ENCODE measurements around the gene GAB3. TPM values are rescaled to one million over a fixed set of nuclear protein-coding genes. Genes with fewer than 3 reads are reported as not detected.

The GAB3 gene
- total and polyA plus RNA-seq, 9 donors = 3.2 to 6.7 (median 5.2) TPM

DNA sequence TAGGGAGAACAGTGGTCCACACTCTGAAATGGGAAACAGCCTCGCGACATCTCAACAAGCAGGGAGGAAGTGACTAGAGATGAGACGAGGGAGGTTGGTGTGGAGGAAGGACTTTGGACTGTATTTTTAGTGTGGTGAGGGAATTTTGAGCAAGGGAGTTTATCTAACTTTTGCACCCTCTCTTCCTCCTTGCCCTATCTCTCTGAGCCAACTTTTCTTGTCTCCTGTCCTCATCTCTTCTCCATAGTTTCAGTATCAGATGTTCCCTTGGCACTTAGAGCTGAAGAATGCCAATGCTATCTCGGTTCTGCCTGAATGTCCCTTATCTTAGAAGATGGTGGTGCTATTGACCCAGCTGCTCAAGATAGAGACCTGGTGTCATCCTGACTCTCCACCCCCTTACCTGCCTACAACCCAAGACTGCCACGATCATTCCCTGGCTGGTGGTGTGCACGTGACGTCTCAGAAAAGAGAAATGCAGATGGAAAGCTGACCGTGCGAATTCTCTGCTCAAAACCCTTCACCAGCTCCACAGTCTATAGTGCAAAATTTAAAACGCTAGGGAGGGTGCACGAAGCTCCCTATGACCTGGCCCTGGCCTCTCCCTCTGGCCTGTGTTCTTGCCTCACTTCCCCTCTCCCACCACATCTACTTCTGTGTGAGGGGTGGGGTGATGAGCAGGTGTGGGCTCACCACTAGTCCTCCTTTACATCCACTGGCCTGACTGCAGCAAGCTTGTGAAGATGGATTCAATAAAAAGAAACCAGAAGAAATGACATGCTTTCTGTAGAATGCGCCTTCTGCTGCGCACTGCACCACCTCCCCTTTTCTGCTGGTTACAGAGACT lies 33.5 kb upstream of the GAB3 start:
- no peaks in the 10 kb centered on the region for H3K9me3 ChIP-seq (replicated peaks; ENCODE audit: control insufficient read depth, low read depth, low read length)
- no peaks in the 10 kb centered on the region for H3K27me3 ChIP-seq (ENCODE audit: control insufficient read depth, insufficient read depth, low read length)
- H3K36me3 ChIP-seq (ENCODE audit: control insufficient read depth, insufficient read depth, low read length) = no peaks in the 10 kb centered on the region
- H3K4me1 ChIP-seq (ENCODE audit: control insufficient read depth, insufficient read depth, low read length) = no peaks in the 10 kb centered on the region
- 92% methylated on average over 3 of the region's 13 CpGs for WGBS (ENCODE audit: insufficient coverage)
- no peak overlapping the region for H3K27ac ChIP-seq (ENCODE audit: low read length)
- DNase-seq = no peak
- H3K4me3 ChIP-seq (ENCODE audit: low read length) = no peak overlapping the region

- 67% methylated on average over 1 of the region's 9 CpGs for WGBS (ENCODE audit: insufficient coverage)
- peaks cover 8% of the 10 kb centered on the region for H3K36me3 ChIP-seq (ENCODE audit: control insufficient read depth, insufficient read depth, low read length)
These were observed 30.1 kb upstream of the GAB3 start for GRCh38 chrX:154780968-154781367.

GRCh38 chrX:154779261-154779660 lies 28.4 kb upstream of the GAB3 start:
- H3K27me3 ChIP-seq (ENCODE audit: control insufficient read depth, insufficient read depth, low read length) = no peaks in the 10 kb centered on the region
- no peak overlapping the region for H3K4me3 ChIP-seq (ENCODE audit: low read length)
- H3K27ac ChIP-seq (ENCODE audit: low read length) = no peak overlapping the region
- no peaks in the 10 kb centered on the region for H3K4me1 ChIP-seq (ENCODE audit: control insufficient read depth, insufficient read depth, low read length)
- no peak for DNase-seq
- peaks cover 25% of the 10 kb centered on the region for H3K36me3 ChIP-seq (ENCODE audit: control insufficient read depth, insufficient read depth, low read length)
- no peaks in the 10 kb centered on the region for H3K9me3 ChIP-seq (replicated peaks; ENCODE audit: control insufficient read depth, low read depth, low read length)
- 66% methylated on average over 3 of the region's 4 CpGs for WGBS (ENCODE audit: insufficient coverage)

More at GRCh38 chrX:154780968-154781367, 30.1 kb upstream of the GAB3 start:
- H3K4me3 ChIP-seq (ENCODE audit: low read length) = no peak overlapping the region
- H3K27ac ChIP-seq (ENCODE audit: low read length) = no peak overlapping the region
- no peak for DNase-seq
- no peaks in the 10 kb centered on the region for H3K9me3 ChIP-seq (replicated peaks; ENCODE audit: control insufficient read depth, low read depth, low read length)
- H3K4me1 ChIP-seq (ENCODE audit: control insufficient read depth, insufficient read depth, low read length) = no peaks in the 10 kb centered on the region
- no peaks in the 10 kb centered on the region for H3K27me3 ChIP-seq (ENCODE audit: control insufficient read depth, insufficient read depth, low read length)

DNA sequence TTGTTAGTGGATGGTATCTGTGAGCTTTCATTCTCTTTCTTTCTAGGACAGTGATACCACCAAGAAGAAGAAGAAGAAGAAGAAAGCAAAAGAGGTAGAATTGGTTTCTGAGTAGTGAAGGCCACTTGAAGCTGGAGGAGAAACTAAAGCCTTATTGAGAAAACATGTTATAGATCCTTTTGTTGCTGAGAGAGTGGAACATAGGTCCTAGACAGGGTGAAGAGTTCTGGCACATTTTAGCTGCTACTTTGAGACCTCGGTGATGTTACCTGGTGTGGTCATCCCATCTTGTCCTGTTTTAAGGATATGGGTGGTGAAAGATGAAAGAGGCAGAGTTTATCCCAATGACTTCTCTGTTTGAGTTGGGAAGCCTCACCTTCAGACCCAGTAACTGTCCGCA lies 25.9 kb upstream of the GAB3 start:
- H3K27ac ChIP-seq (ENCODE audit: low read length) = no peak overlapping the region
- H3K4me1 ChIP-seq (ENCODE audit: control insufficient read depth, insufficient read depth, low read length) = no peaks in the 10 kb centered on the region
- H3K9me3 ChIP-seq (replicated peaks; ENCODE audit: control insufficient read depth, low read depth, low read length) = no peaks in the 10 kb centered on the region
- WGBS (ENCODE audit: insufficient coverage) = 71% methylated on average over 1 of the region's 2 CpGs
- no peak overlapping the region for H3K4me3 ChIP-seq (ENCODE audit: low read length)
- peaks cover 31% of the 10 kb centered on the region for H3K36me3 ChIP-seq (ENCODE audit: control insufficient read depth, insufficient read depth, low read length)
- no peak for DNase-seq
- H3K27me3 ChIP-seq (ENCODE audit: control insufficient read depth, insufficient read depth, low read length) = no peaks in the 10 kb centered on the region

DNA sequence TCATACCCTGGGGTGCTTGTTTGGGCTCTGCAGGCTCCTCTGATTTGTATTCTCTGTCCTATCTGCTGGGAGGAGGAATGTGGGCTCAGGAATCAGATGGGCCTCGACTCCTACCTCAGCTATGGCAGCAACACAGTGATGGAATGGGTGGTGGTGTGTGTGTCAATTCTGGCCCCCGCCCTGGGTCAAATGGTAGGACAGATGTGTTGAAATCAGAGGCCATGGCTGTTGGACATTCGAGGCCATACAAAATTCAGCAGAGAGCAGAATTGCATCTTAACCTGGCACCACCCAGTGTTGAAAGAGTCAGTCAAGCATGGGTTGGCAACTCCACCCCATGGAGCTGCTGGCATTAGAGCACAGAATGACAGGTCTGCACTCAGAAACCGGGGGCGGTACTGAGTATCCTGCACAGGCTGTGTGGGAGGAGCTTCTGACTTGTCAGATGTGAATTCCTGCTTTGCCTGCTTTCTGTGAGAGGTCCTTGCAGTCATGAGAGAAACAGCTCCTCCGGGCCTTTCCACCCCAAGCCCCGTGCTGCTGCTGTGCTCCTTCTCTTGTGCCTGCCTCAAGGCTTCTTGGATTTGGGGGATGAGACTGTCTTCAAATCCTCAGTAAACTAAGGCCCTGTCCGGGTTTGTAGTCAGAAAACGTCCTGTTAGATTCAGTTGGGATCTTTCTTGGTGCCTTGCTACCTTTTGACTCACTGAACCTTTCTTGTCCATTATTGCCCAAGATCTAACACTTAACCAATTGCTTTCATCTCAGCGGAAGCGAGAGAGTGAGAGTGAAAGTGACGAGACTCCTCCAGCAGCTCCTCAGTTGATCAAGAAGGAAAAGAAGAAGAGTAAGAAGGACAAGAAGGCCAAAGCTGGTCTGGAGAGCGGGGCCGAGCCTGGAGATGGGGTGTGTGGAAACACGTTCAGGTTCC lies 24.8 kb upstream of the GAB3 start:
- H3K27me3 ChIP-seq (ENCODE audit: control insufficient read depth, insufficient read depth, low read length) = no peaks in the 10 kb centered on the region
- H3K27ac ChIP-seq (ENCODE audit: low read length) = no peak overlapping the region
- H3K9me3 ChIP-seq (replicated peaks; ENCODE audit: control insufficient read depth, low read depth, low read length) = no peaks in the 10 kb centered on the region
- peaks cover 35% of the 10 kb centered on the region for H3K36me3 ChIP-seq (ENCODE audit: control insufficient read depth, insufficient read depth, low read length)
- WGBS (ENCODE audit: insufficient coverage) = 66% methylated on average over 9 of the region's 15 CpGs
- H3K4me3 ChIP-seq (ENCODE audit: low read length) = no peak overlapping the region
- no peak for DNase-seq
- no peaks in the 10 kb centered on the region for H3K4me1 ChIP-seq (ENCODE audit: control insufficient read depth, insufficient read depth, low read length)

DNA sequence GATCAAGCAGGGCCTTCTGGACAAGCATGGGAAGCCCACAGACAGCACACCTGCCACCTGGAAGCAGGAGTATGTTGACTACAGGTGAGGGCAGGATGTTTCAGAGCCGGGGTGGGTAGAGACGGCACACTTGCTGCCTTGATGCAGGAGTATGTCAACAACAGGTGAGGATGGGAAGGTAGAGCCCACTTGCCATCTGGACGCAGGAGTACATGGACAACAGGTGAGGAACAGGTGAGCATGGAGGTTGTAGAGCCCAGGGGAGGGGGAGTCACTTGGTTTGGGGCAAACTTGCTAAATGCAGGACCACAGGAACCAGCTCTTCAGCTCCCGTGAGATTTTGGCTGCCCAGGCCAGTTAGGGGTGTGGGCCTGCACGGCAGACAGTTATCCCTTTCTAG lies 23.7 kb upstream of the GAB3 start:
- WGBS (ENCODE audit: insufficient coverage) = 79% methylated on average over 4 of the region's 5 CpGs
- H3K27me3 ChIP-seq (ENCODE audit: control insufficient read depth, insufficient read depth, low read length) = no peaks in the 10 kb centered on the region
- no peak overlapping the region for H3K27ac ChIP-seq (ENCODE audit: low read length)
- DNase-seq = no peak
- peaks cover 40% of the 10 kb centered on the region for H3K36me3 ChIP-seq (ENCODE audit: control insufficient read depth, insufficient read depth, low read length)
- no peak overlapping the region for H3K4me3 ChIP-seq (ENCODE audit: low read length)
- no peaks in the 10 kb centered on the region for H3K9me3 ChIP-seq (replicated peaks; ENCODE audit: control insufficient read depth, low read depth, low read length)
- no peaks in the 10 kb centered on the region for H3K4me1 ChIP-seq (ENCODE audit: control insufficient read depth, insufficient read depth, low read length)

- 37% methylated on average over 84 of the region's 84 CpGs for WGBS (ENCODE audit: insufficient coverage)
These were observed 11.8 kb upstream of the GAB3 start, which contains the start of gene DKC1 for GRCh38 chrX:154762537-154763296. Gene DKC1 (plus strand): TSS chrX:154762864. CDS start chrX:154762966, 102 bp downstream.

DNA sequence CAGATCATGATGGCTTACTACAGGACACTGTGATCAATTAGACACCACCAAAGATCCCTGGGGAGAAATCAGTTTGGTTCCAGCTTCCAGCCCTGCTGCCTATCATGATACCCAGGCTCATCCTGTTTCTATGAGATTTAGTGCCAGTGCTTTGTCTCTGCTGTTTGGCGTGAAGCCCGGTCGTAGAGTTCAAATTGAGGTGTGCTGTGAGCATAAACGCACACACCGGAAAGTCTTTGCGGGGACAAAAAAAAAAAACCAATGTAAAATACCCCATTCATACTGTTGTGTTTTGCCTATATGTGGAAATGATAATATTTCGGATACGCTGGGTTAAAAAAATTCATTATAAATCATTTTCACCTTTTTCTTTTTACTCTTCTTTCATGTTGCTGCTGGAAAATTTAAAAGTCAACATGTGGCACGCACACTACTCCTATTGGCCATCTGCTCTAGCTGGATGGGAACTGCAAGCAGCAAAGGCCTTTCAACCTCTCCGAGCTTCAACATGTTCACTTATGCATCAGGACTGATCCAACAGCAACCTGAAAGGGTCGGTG lies 11.2 kb upstream of the GAB3 start:
- Histone ChIP-seq H3K4me1 (ENCODE audit: control insufficient read depth, insufficient read depth, low read length) (peaks cover 11% of the 10 kb centered on the region), H3K27ac (ENCODE audit: low read length) (peak overlapping the region; percentile 85), H3K27me3 (ENCODE audit: control insufficient read depth, insufficient read depth, low read length) (no peaks in the 10 kb centered on the region), H3K4me3 (ENCODE audit: low read length) (peak overlapping the region; percentile 57), H3K9me3 (replicated peaks; ENCODE audit: control insufficient read depth, low read depth, low read length) (no peaks in the 10 kb centered on the region), H3K36me3 (ENCODE audit: control insufficient read depth, insufficient read depth, low read length) (peaks cover 18% of the 10 kb centered on the region)
- WGBS (ENCODE audit: insufficient coverage) = 18% methylated on average over 2 of the region's 11 CpGs
- peak; percentile 31 for DNase-seq

More at GRCh38 chrX:154762537-154763296, 11.8 kb upstream of the GAB3 start, which contains the start of gene DKC1:
- Histone ChIP-seq H3K27me3 (ENCODE audit: control insufficient read depth, insufficient read depth, low read length) (no peaks in the 10 kb centered on the region), H3K36me3 (ENCODE audit: control insufficient read depth, insufficient read depth, low read length) (peaks cover 21% of the 10 kb centered on the region), H3K9me3 (replicated peaks; ENCODE audit: control insufficient read depth, low read depth, low read length) (no peaks in the 10 kb centered on the region), H3K27ac (ENCODE audit: low read length) (peak within 1 kb of the TSS; percentile 85), H3K4me1 (ENCODE audit: control insufficient read depth, insufficient read depth, low read length) (peaks cover 11% of the 10 kb centered on the region), H3K4me3 (ENCODE audit: low read length) (peak within 1 kb of the TSS; percentile 71)
- DNase-seq = peak; percentile 98

DNA sequence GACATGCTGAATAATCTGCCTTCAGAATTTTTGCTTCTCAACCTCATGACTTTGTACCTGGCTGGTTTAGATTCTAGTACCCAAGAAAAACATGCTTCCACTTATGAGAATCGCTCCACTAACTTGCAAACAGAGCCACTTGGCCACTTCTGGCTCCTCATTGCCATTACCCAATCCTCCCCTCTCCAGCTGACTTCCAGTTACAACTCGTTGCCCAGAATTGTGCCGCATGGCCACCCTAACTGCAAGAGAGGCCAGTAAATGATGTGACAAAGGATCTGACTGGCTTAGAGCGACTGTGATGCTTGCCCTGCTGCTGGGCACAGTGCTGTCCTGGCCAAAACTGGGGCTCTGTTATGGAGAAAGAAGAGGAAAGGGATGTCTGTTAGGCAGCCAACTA lies 7.8 kb upstream of the GAB3 start:
- DNase-seq = no peak
- peaks cover 6% of the 10 kb centered on the region for H3K4me1 ChIP-seq (ENCODE audit: control insufficient read depth, insufficient read depth, low read length)
- WGBS (ENCODE audit: insufficient coverage) = 66% methylated on average over 3 of the region's 4 CpGs
- H3K27ac ChIP-seq (ENCODE audit: low read length) = no peak overlapping the region
- no peaks in the 10 kb centered on the region for H3K27me3 ChIP-seq (ENCODE audit: control insufficient read depth, insufficient read depth, low read length)
- no peak overlapping the region for H3K4me3 ChIP-seq (ENCODE audit: low read length)
- H3K36me3 ChIP-seq (ENCODE audit: control insufficient read depth, insufficient read depth, low read length) = no peaks in the 10 kb centered on the region
- no peaks in the 10 kb centered on the region for H3K9me3 ChIP-seq (replicated peaks; ENCODE audit: control insufficient read depth, low read depth, low read length)

All from muscle of leg (tissue), 11 donors.